Measurements from ENCODE around the gene RNF182.
"Not testable (repeated sequence)": the region's sequence is repeated elsewhere in the genome, so short reads cannot be mapped to it uniquely, and the experiment has no call there.

The RNF182 gene, protein sequence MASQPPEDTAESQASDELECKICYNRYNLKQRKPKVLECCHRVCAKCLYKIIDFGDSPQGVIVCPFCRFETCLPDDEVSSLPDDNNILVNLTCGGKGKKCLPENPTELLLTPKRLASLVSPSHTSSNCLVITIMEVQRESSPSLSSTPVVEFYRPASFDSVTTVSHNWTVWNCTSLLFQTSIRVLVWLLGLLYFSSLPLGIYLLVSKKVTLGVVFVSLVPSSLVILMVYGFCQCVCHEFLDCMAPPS

DNA sequence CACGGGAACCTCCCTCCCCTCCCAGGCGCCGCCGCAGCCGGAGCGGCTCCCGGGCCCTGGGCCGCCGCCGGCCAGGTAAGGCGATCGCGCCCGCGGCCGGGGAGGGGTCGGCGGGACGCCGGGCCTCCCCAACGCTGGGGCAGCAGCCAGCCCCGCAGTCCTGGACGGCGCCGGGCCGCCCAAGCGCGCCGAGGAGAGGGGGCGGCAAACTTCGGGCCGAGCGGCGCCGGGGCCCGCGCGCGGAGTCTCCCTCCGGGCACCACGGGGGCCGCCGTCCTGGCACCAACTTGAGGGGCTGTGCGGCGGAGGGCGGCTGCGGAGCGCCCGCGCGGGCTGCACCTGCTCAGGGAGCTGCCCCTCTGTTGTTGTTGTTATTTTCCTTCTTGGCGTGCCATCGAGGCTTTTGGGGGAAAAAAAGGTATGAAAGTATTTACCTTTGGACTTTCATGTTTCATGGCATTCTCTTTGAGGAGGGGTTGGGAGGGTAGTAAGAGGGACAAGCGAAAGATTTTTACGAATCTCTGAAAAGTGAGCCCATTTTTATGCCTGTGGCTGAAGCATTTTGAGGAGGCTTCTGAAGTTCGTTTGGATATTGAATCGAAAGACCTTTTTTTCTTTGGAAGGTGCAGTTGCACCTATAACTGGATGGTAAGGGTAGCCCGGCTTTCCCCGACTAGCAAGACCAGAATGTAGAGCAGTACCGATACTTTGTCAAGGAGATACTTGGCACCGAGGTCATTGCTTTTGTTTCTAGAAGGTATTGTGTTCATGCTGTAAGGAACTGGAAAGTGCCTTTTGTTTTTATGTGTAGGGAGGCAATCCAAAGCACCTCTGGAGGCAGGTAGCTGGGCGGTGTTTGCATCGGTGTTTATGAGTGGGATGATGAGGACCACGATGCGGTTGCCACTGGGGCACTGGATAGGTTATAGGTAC, at the start of gene RNF182:
TSS of gene RNF182 (plus strand) at position 4 of the 933 bp plus-strand sequence. CDS start 52,168 bp downstream, outside the sequence.
- TF ChIP-seq, protein P1, sequence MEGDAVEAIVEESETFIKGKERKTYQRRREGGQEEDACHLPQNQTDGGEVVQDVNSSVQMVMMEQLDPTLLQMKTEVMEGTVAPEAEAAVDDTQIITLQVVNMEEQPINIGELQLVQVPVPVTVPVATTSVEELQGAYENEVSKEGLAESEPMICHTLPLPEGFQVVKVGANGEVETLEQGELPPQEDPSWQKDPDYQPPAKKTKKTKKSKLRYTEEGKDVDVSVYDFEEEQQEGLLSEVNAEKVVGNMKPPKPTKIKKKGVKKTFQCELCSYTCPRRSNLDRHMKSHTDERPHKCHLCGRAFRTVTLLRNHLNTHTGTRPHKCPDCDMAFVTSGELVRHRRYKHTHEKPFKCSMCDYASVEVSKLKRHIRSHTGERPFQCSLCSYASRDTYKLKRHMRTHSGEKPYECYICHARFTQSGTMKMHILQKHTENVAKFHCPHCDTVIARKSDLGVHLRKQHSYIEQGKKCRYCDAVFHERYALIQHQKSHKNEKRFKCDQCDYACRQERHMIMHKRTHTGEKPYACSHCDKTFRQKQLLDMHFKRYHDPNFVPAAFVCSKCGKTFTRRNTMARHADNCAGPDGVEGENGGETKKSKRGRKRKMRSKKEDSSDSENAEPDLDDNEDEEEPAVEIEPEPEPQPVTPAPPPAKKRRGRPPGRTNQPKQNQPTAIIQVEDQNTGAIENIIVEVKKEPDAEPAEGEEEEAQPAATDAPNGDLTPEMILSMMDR (IDR thresholded peaks at IDR 0.05; ENCODE audit: low read length, missing control alignments) = no peak
- DNase-seq (ENCODE audit: low read depth) = no peak
- H3K4me3 ChIP-seq (replicated peaks; ENCODE audit: low read depth, low read length) = peak within 1 kb of the TSS; percentile 40

DNA sequence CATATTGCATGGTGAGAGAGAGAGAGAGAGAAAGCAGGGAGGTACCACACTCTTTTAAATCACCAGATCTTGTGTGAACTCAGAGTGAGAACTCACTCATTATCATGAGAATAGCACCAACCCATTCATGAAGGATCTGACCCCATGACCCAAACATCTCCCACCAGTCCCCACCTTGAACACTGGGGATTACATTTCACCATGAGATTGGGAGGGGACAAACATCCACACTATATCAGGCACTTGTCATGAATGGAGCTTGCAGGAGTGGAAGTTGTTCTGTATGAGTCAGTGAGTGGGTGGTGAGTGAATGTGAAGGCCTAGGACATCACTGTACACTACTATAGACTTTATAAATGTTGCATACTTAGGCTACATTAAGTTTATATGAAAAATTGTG, 47.7 kb upstream of the RNF182 start:
- no peak overlapping the region for H3K4me3 ChIP-seq (replicated peaks; ENCODE audit: low read depth, low read length)
- DNase-seq (ENCODE audit: low read depth) = peak; percentile 14
- TF ChIP-seq, protein P1 (IDR thresholded peaks at IDR 0.05; ENCODE audit: low read length, missing control alignments) = no peak

DNA sequence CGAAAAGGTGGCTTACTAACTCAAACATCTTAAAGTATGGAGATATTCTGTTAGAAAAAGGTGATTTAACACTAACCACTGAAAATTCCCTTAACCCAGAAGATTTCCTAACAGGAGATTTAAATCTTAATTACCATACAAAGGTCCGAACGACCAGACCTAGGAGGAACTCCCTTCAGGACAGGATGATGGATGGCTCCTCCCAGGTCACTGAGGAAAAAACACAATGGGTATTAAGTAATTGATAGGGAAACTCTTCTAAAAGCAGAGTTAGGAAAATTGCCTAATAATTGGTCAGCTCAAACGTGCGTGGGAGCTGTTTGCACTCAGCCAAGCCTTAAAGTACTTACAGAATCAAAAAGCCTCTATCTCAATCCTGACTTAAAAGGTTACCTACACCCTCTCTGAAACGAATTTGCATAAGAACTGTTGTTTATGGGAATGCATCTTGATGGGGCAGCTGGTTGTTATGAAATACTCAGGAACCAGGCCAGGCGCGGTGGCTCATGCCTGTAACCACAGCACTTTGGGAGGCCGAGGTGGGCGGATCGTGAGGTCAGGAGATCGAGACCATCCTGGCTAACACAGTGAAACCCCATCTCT, 44.6 kb upstream of the RNF182 start:
- H3K4me3 ChIP-seq (replicated peaks; ENCODE audit: low read depth, low read length) = not testable (repeated sequence)
- peak; percentile 33 for DNase-seq (ENCODE audit: low read depth)

DNA sequence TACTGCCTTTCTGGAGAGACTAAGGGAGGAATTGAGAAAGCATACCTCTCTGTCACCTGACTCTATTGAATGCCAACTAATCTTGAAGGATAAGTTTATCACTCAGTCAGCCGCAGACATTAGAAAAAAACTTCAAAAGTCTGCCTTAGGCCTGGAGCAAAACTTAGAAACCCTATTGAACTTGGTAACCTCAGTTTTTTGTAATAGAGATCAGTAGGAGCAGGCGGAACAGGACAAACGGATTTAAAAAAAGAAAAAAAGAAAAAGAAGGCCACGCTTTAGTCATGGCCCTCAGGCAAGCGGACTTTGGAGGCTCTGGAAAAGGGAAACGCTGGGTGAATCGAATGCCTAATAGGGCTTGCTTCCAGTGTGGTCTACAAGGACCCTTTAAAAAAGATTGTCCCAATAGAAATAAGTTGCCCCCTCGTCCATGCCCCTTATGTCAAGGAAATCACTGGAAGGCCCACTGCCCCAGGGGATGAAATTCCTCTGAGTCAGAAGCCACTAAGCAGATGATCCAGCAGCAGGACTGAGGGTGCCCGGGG, 43.1 kb upstream of the RNF182 start:
- no peak overlapping the region for H3K4me3 ChIP-seq (replicated peaks; ENCODE audit: low read depth, low read length)
- TF ChIP-seq, protein P1 (IDR thresholded peaks at IDR 0.05; ENCODE audit: low read length, missing control alignments) = no peak
- no peak for DNase-seq (ENCODE audit: low read depth)

DNA sequence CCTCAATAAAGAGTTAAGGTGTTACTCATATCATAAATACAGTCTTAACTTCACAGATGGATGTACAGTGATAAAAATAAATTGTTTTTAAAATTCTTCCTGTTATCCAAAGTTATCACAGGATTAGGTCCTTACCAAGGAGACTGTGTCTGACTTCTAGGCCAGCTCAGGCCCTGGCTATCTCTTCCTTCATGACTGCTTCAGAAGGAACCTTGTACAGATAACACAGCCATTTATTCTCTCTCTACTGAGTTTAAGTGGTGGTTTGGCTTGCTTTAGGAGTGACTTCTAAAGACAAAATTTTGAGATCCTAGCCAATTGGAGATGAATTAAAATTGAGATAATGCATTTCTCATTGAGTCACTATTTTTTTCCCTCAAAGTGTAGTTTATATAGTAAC, 40.8 kb upstream of the RNF182 start:
- DNase-seq (ENCODE audit: low read depth) = no peak
- no peak overlapping the region for H3K4me3 ChIP-seq (replicated peaks; ENCODE audit: low read depth, low read length)
- TF ChIP-seq, protein P1 (IDR thresholded peaks at IDR 0.05; ENCODE audit: low read length, missing control alignments) = no peak

DNA sequence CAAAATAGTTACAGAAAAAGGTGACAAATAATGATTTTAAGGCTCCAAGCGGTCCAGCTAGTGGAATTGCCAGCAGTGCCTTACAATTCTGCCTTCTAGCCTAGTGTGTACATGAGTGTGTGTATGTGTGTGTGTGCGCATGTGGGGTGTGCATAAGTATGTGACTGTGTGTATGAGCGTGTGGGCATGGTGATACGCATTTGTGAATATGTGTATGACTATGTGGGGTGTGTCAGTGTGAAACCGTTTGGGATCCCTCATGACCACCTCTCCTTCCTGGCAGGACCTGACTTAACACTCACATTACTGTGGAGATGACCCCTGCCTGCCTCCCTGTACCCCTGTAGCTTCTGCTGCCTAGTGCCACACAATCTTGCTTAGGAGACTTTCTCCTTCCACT, 40.4 kb upstream of the RNF182 start:
- H3K4me3 ChIP-seq (replicated peaks; ENCODE audit: low read depth, low read length) = no peak overlapping the region
- TF ChIP-seq, protein P1 (IDR thresholded peaks at IDR 0.05; ENCODE audit: low read length, missing control alignments) = no peak
- DNase-seq (ENCODE audit: low read depth) = no peak

DNA sequence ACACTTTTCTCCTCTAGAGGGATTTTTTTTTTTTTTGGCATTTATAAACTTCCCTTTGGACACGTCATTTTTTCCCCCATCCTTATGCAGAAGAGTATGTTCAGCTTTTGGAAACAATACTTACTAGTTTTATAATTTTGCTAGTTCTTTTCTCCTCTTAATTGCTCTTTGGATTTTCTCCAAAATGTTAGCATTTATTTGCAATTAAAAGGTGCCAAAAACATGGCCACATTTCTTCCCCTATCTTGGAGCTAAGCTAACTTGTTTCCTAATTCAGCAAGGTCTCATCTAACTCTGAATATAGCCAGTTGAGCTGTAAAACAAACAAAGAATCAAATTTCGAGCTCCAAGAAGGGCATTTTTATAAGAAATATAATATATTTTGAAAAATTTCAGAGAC, 39.2 kb upstream of the RNF182 start:
- no peak overlapping the region for H3K4me3 ChIP-seq (replicated peaks; ENCODE audit: low read depth, low read length)
- no peak for DNase-seq (ENCODE audit: low read depth)
- TF ChIP-seq, protein P1 (IDR thresholded peaks at IDR 0.05; ENCODE audit: low read length, missing control alignments) = no peak
